8988T (cell line): ENCODE data around the gene TMEFF1.
"Not testable (repeated sequence)": the region's sequence is repeated elsewhere in the genome, so short reads cannot be mapped to it uniquely, and the experiment has no call there.

ENCODE experiments used
- DNase-seq: peaks from one replicate; pipeline ENCODE4 v3.0.0; 2011

Gene TMEFF1

GRCh38 chr9:100498592-100498991 lies 25.6 kb downstream of the TMEFF1 start:
- no peak for DNase-seq

DNA sequence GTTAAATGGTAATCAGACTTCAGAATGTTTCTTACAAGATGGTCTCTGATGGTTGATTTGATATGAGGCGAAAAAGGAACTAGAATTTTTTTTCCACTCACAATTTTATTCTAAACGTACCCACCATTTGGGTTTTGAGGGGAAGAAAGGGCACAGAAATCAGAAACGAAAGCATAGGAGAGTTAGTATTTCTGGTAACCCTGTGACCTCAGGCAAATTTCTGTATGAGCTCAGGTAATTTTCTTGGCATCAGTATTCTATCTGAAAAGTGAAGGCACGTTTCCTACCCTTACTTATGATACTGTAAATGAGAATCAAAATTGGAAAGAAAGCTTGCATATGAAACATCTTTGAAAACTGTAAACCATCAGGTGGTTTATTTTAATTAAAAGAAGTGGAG lies 26.5 kb downstream of the TMEFF1 start:
- no peak for DNase-seq

DNA sequence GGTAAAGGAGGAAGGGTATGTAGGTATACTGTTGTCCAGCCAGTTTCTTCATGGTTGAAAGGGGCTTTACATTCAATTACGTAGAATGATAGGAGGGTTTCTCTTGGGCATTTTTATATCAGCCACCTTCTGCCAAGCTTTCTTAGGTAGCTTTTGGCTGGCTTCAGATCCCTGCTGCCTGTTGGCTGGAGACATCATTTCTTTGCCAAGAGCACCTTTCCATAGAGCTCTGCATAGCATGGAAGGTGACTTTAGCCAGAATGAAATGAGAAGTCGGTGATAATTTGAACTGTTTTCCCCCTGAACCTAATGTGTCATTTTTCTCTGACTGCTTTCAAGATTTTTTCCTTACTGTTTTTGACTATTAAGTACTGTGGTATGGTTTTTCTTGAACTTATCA lies 26.9 kb downstream of the TMEFF1 start:
- DNase-seq, result no peak

DNA sequence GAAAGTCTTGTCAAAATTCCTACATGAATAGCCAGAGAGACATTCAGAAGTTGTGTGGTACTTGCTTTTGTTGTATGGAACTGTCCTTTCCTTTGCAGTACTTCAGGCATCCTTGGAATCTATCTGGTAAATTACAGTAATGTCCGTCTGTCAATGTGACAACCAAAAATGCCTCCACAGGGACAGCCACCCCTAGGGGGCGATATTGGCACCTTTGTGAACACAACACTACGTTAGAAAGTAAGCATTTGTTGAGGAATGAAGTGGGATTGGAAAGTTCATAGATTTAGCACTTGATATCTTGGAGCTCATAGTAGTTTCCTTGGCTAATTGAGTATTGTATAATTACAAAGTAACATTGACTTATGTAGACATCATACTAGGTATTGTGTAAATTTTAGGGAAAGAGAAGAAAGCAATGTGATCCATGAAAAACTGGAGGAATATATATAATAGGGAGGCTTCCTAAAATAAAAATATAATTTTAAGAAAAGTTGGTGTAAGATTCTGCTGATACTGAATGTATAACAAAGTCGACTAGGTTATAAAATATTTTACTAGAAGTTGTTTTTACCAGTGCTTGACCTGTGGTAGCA lies 32.7 kb downstream of the TMEFF1 start:
- peak; percentile 27 for DNase-seq

GRCh38 chr9:100507350-100507749 lies 34.4 kb downstream of the TMEFF1 start:
- not testable (repeated sequence) for DNase-seq

DNA sequence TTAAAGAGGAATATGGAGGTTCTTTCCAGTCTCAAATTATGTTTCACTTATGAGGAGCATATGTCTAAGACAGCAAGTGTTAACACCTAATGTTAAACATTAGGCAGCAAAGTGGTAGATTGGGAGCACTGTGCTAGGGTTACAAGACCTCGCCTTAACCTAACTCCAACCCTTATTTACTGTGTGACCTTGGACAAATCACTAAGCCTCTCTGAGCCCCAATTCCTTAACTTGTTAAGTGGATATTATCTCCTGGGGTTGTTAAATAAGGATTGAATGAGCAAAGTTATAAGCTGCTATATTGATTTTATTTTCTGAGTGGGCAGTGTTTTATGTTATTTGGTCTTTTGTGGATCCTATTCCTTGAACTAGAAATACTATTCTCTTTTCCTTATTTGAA lies 38.3 kb downstream of the TMEFF1 start:
- DNase-seq, result no peak

GRCh38 chr9:100515578-100516494 lies 42.9 kb downstream of the TMEFF1 start:
- DNase-seq, result no peak

- no peak for DNase-seq
Measured at GRCh38 chr9:100521282-100521681, 48.3 kb downstream of the TMEFF1 start.

DNA sequence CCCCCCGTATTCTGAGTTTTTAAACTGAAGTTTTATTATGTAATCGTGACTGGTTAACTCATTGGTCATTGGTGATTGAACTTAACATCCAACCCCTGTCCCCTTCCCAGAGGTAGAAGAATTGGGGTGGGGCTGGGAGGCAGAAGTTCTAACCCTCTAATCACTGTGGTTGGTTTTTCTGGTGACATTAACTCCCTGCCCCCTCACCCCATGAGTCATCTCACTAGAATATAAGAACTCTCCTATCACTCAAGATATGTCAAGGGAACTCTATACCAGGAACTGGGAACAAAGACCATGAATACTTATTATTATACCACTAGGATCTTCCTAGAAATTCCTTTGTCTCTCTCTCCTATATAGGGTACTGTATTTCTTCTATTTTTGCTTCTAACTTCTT lies 52.6 kb downstream of the TMEFF1 start:
- DNase-seq, result no peak

- not testable (repeated sequence) for DNase-seq
Measured at GRCh38 chr9:100527180-100527794, 54.3 kb downstream of the TMEFF1 start.

- DNase-seq, result no peak
Measured at GRCh38 chr9:100534401-100534800, 61.5 kb downstream of the TMEFF1 start.

GRCh38 chr9:100540327-100540726 lies 67.4 kb downstream of the TMEFF1 start:
- no peak for DNase-seq

- no peak for DNase-seq
Measured at GRCh38 chr9:100549048-100549447, 76.1 kb downstream of the TMEFF1 start.

GRCh38 chr9:100554935-100555401 lies 82.0 kb downstream of the TMEFF1 start:
- no peak for DNase-seq

GRCh38 chr9:100555471-100555870 lies 82.5 kb downstream of the TMEFF1 start:
- DNase-seq, result no peak

- no peak for DNase-seq
Measured at GRCh38 chr9:100557053-100557452, 84.1 kb downstream of the TMEFF1 start.

- DNase-seq, result no peak
Measured at GRCh38 chr9:100561256-100561655, 88.3 kb downstream of the TMEFF1 start.

DNA sequence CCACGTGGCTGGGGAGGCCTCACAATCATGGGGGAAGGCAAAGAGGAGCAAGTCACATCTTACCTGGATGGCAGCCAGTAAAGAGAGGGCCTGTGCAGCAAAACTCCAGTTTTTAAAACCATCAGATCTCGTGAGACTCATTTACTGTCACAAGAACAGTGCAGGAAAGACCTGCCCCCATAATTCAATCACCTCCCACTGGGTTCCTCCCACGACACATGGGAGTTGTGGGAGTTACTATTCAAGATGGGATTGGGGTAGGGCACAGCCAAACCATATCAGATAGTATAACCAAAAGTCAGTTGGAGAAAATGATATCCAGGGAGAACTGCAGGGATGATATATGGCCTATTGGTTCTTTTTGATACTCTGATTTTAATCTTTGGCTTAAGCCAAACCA lies 94.9 kb downstream of the TMEFF1 start:
- DNase-seq, result no peak

DNA sequence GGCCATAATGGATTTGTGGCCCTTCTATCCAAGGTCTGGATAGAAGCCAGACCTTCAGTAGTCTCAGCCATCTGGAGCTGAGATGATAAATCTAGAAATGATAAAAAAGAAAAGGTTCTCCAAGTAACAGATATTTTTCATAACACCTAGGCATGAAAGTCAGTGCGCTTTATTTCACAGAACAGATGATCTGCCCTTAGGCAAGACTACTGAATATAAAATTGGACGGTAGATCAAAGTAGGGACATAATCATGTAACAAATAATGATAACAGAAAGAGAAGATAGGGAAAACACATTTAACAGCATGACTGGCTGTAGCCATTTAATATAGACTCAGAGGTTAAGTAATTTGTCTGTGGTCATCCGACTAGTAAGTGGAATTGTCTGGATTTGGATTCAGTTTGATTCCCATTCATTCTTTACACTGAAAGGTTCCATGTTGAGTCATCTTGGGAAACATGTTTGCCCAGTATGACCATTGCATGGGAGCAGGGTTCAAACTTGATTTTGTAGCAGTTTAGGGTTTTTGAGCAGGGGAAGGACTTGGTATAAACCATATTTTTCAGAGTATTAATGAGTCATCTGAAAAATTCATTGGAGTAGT lies 100.8 kb downstream of the TMEFF1 start:
- DNase-seq, result no peak

DNA sequence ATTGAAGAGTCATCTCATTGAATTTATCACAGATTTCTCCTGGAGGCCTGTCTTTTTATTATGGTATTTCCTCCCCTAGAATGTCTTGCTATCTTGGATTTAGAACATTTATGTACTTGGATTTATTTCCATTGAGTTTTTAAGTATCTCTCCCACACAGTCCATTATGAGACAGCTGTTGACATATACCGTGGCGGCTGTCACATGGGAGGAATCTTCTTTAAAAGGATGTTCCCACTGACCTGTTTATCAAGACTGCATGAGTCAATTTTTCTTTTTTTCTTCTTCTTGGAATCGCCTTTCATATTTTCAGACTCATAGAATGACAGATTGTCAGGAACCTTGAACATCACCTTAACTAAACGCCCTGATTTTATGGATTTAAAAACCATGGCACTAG lies 102.1 kb downstream of the TMEFF1 start:
- DNase-seq, result no peak

DNA sequence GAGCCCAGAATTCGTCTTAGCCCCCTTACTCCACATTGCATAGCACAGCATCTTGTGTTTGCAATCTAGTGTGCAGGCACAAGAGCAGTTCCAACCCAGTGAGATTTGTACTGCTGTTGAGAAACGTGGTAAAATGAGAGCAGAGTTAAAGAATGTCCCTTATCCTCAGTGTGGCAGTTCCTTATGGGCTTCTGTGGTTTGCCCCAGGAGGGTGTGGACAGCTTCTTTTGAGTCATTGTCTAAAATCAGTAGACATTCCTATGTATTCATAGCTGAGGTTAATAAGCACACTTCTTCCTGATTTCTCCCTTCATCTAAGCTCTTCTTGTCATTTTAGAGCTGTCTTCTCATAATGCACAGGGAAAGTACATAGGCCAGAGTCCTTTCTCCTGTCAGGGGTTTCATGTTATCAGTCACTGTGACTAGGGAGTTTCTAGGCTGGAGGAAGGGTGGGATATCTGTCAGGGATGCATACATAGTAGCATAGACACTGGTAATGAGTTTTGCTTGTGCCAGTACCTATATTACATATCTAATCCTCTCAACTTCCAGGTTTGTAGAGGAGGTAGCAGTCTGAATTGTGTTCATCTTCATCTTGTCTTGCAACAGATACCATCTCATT lies 102.9 kb downstream of the TMEFF1 start:
- DNase-seq, result no peak

GRCh38 chr9:100577776-100578448 lies 105.0 kb downstream of the TMEFF1 start, which contains the start of gene CAVIN4:
CAVIN4 (plus strand) TSS chr9:100578079; CDS start chr9:100578144, 65 bp downstream.
- DNase-seq, result no peak
